ENCODE results near the gene COL4A1.

The COL4A1 gene

GRCh38 chr13:110284779-110285484 is 22.0 kb downstream of the COL4A1 start:
- Histone ChIP-seq H3K36me3 (ENCODE audit: control insufficient read depth in 1 of 2, insufficient read depth in 2 of 2, low read length in 2 of 2) (no peaks in the 10 kb centered on the region), H3K4me3 (ENCODE audit: low read depth in 1 of 2, low read length in 2 of 2) (no peak overlapping the region), H3K9ac (ENCODE audit: low read depth in 1 of 2, low read length in 2 of 2) (no peak overlapping the region), H3K27me3 (ENCODE audit: control insufficient read depth in 1 of 2, insufficient read depth in 2 of 2, low read length in 2 of 2) (no peaks in the 10 kb centered on the region), H3K4me1 (ENCODE audit: control insufficient read depth in 1 of 2, insufficient read depth in 2 of 2, low read length in 2 of 2) (peaks cover 0 to 15% of the 10 kb centered on the region in 2 donors), H3K9me3 (ENCODE audit: control insufficient read depth in 1 of 2, low read length in 2 of 2) (no peaks in the 10 kb centered on the region), H3K27ac (ENCODE audit: low read depth, low read length) (no peak overlapping the region)

- Histone ChIP-seq H3K9me3 (ENCODE audit: control insufficient read depth in 1 of 2, low read length in 2 of 2) (no peaks in the 10 kb centered on the region), H3K27ac (ENCODE audit: low read depth, low read length) (no peak overlapping the region), H3K4me3 (ENCODE audit: low read depth in 1 of 2, low read length in 2 of 2) (no peak overlapping the region), H3K36me3 (ENCODE audit: control insufficient read depth in 1 of 2, insufficient read depth in 2 of 2, low read length in 2 of 2) (no peaks in the 10 kb centered on the region), H3K4me1 (ENCODE audit: control insufficient read depth in 1 of 2, insufficient read depth in 2 of 2, low read length in 2 of 2) (peaks cover 0 to 15% of the 10 kb centered on the region in 2 donors), H3K9ac (ENCODE audit: low read depth in 1 of 2, low read length in 2 of 2) (no peak overlapping the region), H3K27me3 (ENCODE audit: control insufficient read depth in 1 of 2, insufficient read depth in 2 of 2, low read length in 2 of 2) (no peaks in the 10 kb centered on the region)
Measured at GRCh38 chr13:110283736-110284517, 23.0 kb downstream of the COL4A1 start.

- Histone ChIP-seq H3K27ac (ENCODE audit: low read depth, low read length) (no peak overlapping the region), H3K4me1 (ENCODE audit: control insufficient read depth in 1 of 2, insufficient read depth in 2 of 2, low read length in 2 of 2) (peaks cover 0 to 15% of the 10 kb centered on the region in 2 donors), H3K9ac (ENCODE audit: low read depth in 1 of 2, low read length in 2 of 2) (no peak overlapping the region), H3K27me3 (ENCODE audit: control insufficient read depth in 1 of 2, insufficient read depth in 2 of 2, low read length in 2 of 2) (no peaks in the 10 kb centered on the region), H3K36me3 (ENCODE audit: control insufficient read depth in 1 of 2, insufficient read depth in 2 of 2, low read length in 2 of 2) (no peaks in the 10 kb centered on the region), H3K9me3 (ENCODE audit: control insufficient read depth in 1 of 2, low read length in 2 of 2) (no peaks in the 10 kb centered on the region), H3K4me3 (ENCODE audit: low read depth in 1 of 2, low read length in 2 of 2) (no peak overlapping the region)
Measured at GRCh38 chr13:110282316-110282841, 24.6 kb downstream of the COL4A1 start.

GRCh38 chr13:110281736-110282135 is 25.2 kb downstream of the COL4A1 start:
- H3K27ac ChIP-seq (ENCODE audit: low read depth, low read length) = no peak overlapping the region

GRCh38 chr13:110280985-110281688 is 25.8 kb downstream of the COL4A1 start:
- no peaks in the 10 kb centered on the region for H3K9me3 ChIP-seq (ENCODE audit: control insufficient read depth in 1 of 2, low read length in 2 of 2)
- no peak overlapping the region for H3K9ac ChIP-seq (ENCODE audit: low read depth in 1 of 2, low read length in 2 of 2)
- H3K4me1 ChIP-seq (ENCODE audit: control insufficient read depth in 1 of 2, insufficient read depth in 2 of 2, low read length in 2 of 2) = peaks cover 0 to 14% of the 10 kb centered on the region in 2 donors
- H3K27me3 ChIP-seq (ENCODE audit: control insufficient read depth in 1 of 2, insufficient read depth in 2 of 2, low read length in 2 of 2) = no peaks in the 10 kb centered on the region
- no peaks in the 10 kb centered on the region for H3K36me3 ChIP-seq (ENCODE audit: control insufficient read depth in 1 of 2, insufficient read depth in 2 of 2, low read length in 2 of 2)
- H3K27ac ChIP-seq (ENCODE audit: low read depth, low read length) = no peak overlapping the region
- H3K4me3 ChIP-seq (ENCODE audit: low read depth in 1 of 2, low read length in 2 of 2) = no peak overlapping the region

More at GRCh38 chr13:110281736-110282135, 25.2 kb downstream of the COL4A1 start:
- Histone ChIP-seq H3K36me3 (ENCODE audit: control insufficient read depth in 1 of 2, insufficient read depth in 2 of 2, low read length in 2 of 2) (no peaks in the 10 kb centered on the region), H3K27me3 (ENCODE audit: control insufficient read depth in 1 of 2, insufficient read depth in 2 of 2, low read length in 2 of 2) (no peaks in the 10 kb centered on the region), H3K9ac (ENCODE audit: low read depth in 1 of 2, low read length in 2 of 2) (no peak overlapping the region), H3K9me3 (ENCODE audit: control insufficient read depth in 1 of 2, low read length in 2 of 2) (no peaks in the 10 kb centered on the region), H3K4me1 (ENCODE audit: control insufficient read depth in 1 of 2, insufficient read depth in 2 of 2, low read length in 2 of 2) (peaks cover 0 to 15% of the 10 kb centered on the region in 2 donors), H3K4me3 (ENCODE audit: low read depth in 1 of 2, low read length in 2 of 2) (no peak overlapping the region)

- H3K9ac ChIP-seq (ENCODE audit: low read depth in 1 of 2, low read length in 2 of 2) = no peak overlapping the region
- H3K27ac ChIP-seq (ENCODE audit: low read depth, low read length) = no peak overlapping the region
- peaks cover 0 to 12% of the 10 kb centered on the region in 2 donors for H3K4me1 ChIP-seq (ENCODE audit: control insufficient read depth in 1 of 2, insufficient read depth in 2 of 2, low read length in 2 of 2)
Measured at GRCh38 chr13:110280231-110280813, 26.6 kb downstream of the COL4A1 start.

GRCh38 chr13:110279684-110280083 is 27.3 kb downstream of the COL4A1 start:
- Histone ChIP-seq H3K27me3 (ENCODE audit: control insufficient read depth in 1 of 2, insufficient read depth in 2 of 2, low read length in 2 of 2) (no peaks in the 10 kb centered on the region), H3K36me3 (ENCODE audit: control insufficient read depth in 1 of 2, insufficient read depth in 2 of 2, low read length in 2 of 2) (no peaks in the 10 kb centered on the region), H3K27ac (ENCODE audit: low read depth, low read length) (no peak overlapping the region), H3K4me3 (ENCODE audit: low read depth in 1 of 2, low read length in 2 of 2) (no peak overlapping the region), H3K4me1 (ENCODE audit: control insufficient read depth in 1 of 2, insufficient read depth in 2 of 2, low read length in 2 of 2) (peaks cover 0 to 10% of the 10 kb centered on the region in 2 donors), H3K9me3 (ENCODE audit: control insufficient read depth in 1 of 2, low read length in 2 of 2) (no peaks in the 10 kb centered on the region), H3K9ac (ENCODE audit: low read depth in 1 of 2, low read length in 2 of 2) (no peak overlapping the region)

More at GRCh38 chr13:110280231-110280813, 26.6 kb downstream of the COL4A1 start:
- Histone ChIP-seq H3K27me3 (ENCODE audit: control insufficient read depth in 1 of 2, insufficient read depth in 2 of 2, low read length in 2 of 2) (no peaks in the 10 kb centered on the region), H3K9me3 (ENCODE audit: control insufficient read depth in 1 of 2, low read length in 2 of 2) (no peaks in the 10 kb centered on the region), H3K36me3 (ENCODE audit: control insufficient read depth in 1 of 2, insufficient read depth in 2 of 2, low read length in 2 of 2) (no peaks in the 10 kb centered on the region), H3K4me3 (ENCODE audit: low read depth in 1 of 2, low read length in 2 of 2) (no peak overlapping the region)

GRCh38 chr13:110278859-110279258 is 28.1 kb downstream of the COL4A1 start:
- H3K4me3 ChIP-seq (ENCODE audit: low read depth in 1 of 2, low read length in 2 of 2) = no peak overlapping the region
- peaks cover 0 to 7% of the 10 kb centered on the region in 2 donors for H3K4me1 ChIP-seq (ENCODE audit: control insufficient read depth in 1 of 2, insufficient read depth in 2 of 2, low read length in 2 of 2)
- H3K27ac ChIP-seq (ENCODE audit: low read depth, low read length) = no peak overlapping the region

GRCh38 chr13:110277357-110277975 is 29.5 kb downstream of the COL4A1 start:
- H3K27me3 ChIP-seq (ENCODE audit: control insufficient read depth in 1 of 2, insufficient read depth in 2 of 2, low read length in 2 of 2) = no peaks in the 10 kb centered on the region
- H3K9ac ChIP-seq (ENCODE audit: low read depth in 1 of 2, low read length in 2 of 2) = no peak overlapping the region
- H3K4me1 ChIP-seq (ENCODE audit: control insufficient read depth in 1 of 2, insufficient read depth in 2 of 2, low read length in 2 of 2) = no peaks in the 10 kb centered on the region
- peak overlapping the region; percentile 24 for H3K27ac ChIP-seq (ENCODE audit: low read depth, low read length)
- no peak overlapping the region for H3K4me3 ChIP-seq (ENCODE audit: low read depth in 1 of 2, low read length in 2 of 2)
- no peaks in the 10 kb centered on the region for H3K9me3 ChIP-seq (ENCODE audit: control insufficient read depth in 1 of 2, low read length in 2 of 2)
- no peaks in the 10 kb centered on the region for H3K36me3 ChIP-seq (ENCODE audit: control insufficient read depth in 1 of 2, insufficient read depth in 2 of 2, low read length in 2 of 2)

More at GRCh38 chr13:110278859-110279258, 28.1 kb downstream of the COL4A1 start:
- no peaks in the 10 kb centered on the region for H3K27me3 ChIP-seq (ENCODE audit: control insufficient read depth in 1 of 2, insufficient read depth in 2 of 2, low read length in 2 of 2)
- H3K9me3 ChIP-seq (ENCODE audit: control insufficient read depth in 1 of 2, low read length in 2 of 2) = no peaks in the 10 kb centered on the region
- no peaks in the 10 kb centered on the region for H3K36me3 ChIP-seq (ENCODE audit: control insufficient read depth in 1 of 2, insufficient read depth in 2 of 2, low read length in 2 of 2)
- H3K9ac ChIP-seq (ENCODE audit: low read depth in 1 of 2, low read length in 2 of 2) = no peak overlapping the region

Data from duodenal mucosa (tissue), 2 donors.